GM15510 (cell line): ENCODE measurements around the gene TAGLN.

ENCODE experiments used
- POLR2A ChIP-seq: IDR thresholded peaks from 3 replicates; pipeline ENCODE4 v1.6.1; 2011; ENCODE audit warnings: borderline replicate concordance; ENCODE audit not compliant: insufficient read length; ENCODE audit errors: extremely low read depth

The TAGLN gene

GRCh38 chr11:117230286-117230961 lies 31.3 kb downstream of the TAGLN start:
- TF ChIP-seq POLR2A: no peak

DNA sequence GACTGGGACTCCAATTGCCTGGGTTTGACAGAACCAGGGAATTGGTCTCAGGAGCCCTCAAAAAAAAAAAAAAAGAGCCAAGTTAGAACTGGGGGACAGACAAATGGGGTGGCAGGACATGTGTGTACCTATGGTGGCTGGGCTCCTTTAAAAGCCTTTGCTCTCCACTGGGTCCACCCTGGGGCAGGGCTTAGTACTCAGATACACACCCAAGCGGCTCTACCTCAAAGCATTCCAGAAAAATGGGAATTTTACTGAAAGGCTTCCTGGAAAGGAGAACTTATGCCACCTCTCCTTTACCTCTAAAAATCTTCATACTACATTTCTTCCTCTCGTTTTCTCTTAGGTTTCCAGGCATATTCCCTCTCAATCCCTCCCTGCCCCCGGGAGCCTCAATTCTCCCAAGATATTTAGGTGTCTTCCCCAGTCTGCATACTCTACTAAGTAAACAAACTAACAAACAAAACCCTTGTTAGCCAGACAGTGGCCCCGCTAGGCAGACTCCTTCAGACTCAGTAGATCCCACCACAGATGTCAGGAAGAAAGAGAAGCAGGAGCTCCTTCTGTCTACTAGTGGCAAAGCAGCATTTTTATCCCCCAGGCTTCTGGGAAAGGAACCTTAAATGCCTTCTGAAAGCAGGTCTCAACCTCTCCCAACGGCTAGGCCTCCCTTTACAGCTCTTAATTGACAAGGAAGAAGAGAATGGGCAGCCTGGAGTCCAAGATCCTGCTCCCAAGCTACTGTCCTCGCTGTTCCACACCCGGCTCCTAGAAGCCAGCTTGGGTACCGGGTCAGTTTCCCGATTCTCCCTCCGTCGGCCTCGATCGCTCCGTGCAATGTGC lies 32.0 kb downstream of the TAGLN start:
- no peak for TF ChIP-seq POLR2A

DNA sequence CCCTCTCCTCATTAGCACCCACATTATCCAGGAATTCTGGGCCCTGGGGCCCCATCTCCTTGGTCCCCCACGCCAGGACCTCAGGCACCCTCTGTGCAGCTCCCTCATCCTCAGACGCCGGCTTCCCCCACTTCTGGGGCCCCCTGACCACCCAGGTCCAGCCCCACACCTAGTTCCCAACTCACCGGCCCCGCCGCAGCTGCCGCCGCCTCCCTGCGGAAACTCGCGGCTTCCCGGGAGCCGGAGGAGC lies 32.6 kb downstream of the TAGLN start, which contains the start of gene PCSK7:
Gene PCSK7 (minus strand): TSS at position 232 of the 250 bp plus-strand sequence. CDS start 2,229 bp downstream, outside the sequence.
- no peak for TF ChIP-seq POLR2A

DNA sequence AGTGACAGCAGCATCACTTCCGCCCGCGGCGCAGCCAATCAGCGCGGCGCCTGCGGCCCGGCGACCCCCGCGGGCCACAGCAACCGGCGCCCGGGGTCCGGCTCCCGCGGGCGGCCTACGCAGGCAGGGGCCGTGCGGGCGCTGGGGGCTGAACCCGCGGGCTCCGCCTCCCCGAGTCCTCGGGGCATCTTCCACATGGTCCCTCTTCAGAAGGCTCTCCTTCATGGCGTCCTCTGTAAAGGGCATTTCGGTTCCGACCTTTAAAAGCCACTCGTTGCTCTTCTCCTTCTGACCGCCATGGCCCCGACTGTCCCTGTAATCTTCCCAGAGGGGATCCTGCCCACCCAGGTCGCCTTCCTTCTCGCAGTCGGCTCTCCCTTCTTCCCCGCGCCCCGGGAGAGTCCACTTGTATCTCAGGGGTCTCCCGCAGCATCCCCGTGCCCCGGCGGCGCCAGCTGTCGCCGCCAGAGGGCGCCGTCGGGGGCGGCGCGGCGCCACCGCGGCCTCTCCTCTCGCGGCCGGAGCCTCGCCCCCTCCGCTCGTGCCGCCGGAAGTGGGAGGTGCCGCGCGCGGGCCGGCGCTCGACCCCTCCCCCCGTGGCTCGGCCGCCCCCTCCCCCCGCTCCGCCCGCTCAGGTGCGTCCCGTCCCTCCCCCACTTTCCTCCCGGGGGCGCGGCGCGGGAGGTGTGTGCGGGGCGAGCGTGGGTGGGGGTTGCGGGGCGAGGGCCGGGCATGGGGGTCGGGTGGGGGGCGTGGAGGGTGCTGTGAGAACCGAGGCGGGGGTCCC lies 33.1 kb downstream of the TAGLN start, which contains the start of gene RNF214:
Gene RNF214 (plus strand): TSS at position 580 of the 787 bp plus-strand sequence. CDS start 1,602 bp downstream, outside the sequence.
- peak; percentile 80 for TF ChIP-seq POLR2A

GRCh38 chr11:117232911-117233409 lies 33.8 kb downstream of the TAGLN start:
- no peak for TF ChIP-seq POLR2A

DNA sequence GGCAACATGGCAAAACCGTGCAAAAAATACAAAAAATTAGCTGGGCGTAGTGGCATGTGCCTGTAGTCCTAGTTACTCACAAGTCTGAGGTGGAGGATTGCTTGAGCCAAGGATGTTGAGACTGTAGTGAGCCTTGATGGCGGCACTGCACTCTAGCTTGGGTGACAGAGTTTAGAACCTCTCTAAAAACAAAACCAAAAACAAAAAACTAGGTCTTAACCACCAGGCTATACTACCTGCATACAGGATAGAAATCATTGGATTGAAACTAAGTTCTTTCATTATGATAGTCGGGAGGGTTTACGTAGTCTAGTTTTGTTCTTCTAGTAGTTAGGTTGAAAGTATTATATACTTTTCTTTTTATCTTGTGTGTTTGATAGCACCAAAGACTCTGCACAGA lies 39.1 kb downstream of the TAGLN start:
- no peak for TF ChIP-seq POLR2A

DNA sequence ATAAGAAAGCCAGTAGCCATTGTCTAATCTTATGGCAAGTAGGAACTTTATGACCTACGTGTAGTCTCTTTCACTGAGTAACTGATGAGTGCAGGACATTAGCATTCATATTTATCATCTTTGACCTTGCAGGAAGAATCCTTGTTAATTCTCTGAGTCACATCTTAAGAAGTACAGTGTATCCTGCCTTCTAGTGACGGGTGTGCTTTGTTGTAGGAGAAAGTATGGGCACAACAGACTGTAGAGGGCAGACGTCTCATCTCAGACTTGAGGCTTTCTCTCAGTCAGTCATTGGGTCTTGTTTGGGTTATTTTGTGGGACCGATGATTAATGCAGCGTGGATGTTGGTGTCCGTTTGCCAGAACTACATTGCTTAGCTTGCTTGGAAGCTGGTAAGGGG lies 40.1 kb downstream of the TAGLN start:
- TF ChIP-seq POLR2A: no peak

DNA sequence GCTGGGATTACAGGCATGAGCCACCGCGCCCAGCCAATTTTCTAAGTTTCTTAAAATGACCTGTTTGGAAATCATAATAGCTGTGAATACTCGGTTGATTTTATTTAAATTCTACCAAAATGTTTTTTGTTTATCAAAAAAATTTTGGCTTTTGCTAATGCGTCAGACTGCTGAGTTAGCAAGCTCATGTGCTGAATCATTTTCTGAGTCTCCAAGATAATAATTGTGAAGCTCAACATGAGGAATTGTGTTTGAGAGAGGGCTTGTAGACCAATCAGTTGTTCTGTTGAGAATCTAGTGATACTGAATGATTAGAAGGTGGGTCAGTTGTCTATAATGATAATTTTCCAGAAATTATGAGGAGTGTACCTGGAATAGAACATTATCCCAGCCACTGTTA lies 49.2 kb downstream of the TAGLN start:
- no peak for TF ChIP-seq POLR2A

GRCh38 chr11:117249571-117249970 lies 50.4 kb downstream of the TAGLN start:
- TF ChIP-seq POLR2A: no peak

- no peak for TF ChIP-seq POLR2A
Measured at GRCh38 chr11:117251506-117251905, 52.3 kb downstream of the TAGLN start.

- no peak for TF ChIP-seq POLR2A
Measured at GRCh38 chr11:117255966-117256365, 56.8 kb downstream of the TAGLN start.

DNA sequence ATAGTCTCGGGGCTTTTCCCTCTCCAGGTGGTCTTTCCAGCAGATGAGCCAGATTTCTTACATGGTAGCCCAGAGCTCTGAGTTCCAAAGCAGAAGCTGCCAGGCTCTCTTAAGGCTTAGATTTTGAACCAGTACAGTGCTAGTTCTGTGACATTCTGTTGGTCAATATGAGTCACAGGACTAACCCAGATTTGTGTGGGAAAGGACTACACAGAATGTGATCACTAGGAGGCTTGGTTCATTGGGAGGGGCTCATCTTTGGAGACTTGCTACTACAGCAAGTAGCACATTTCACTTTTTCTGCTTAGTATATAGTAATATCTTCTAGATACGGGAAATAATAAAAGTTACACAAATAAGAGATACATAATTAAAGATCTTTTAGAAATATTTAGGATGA lies 57.4 kb downstream of the TAGLN start:
- TF ChIP-seq POLR2A: no peak
